Colonic mucosa (tissue), 4 donors: ENCODE data around the gene MTM1. TPM values are rescaled to one million over a fixed set of nuclear protein-coding genes. Genes with fewer than 3 reads are reported as not detected.

ENCODE experiments used
- DNase-seq: peaks from one replicate; pipeline ENCODE4 v3.0.0-alpha.2; 2020
- H3K27ac ChIP-seq: fragments of 200-600 bp; one replicate; pipeline ENCODE4 v1.8.0; 2021
- H3K27me3 ChIP-seq: fragments of 200-600 bp; one replicate; pipeline ENCODE4 v1.8.0; 2021
- H3K36me3 ChIP-seq: fragments of 200-600 bp; one replicate; pipeline ENCODE4 v1.8.0; 2021
- H3K4me1 ChIP-seq: fragments of 200-600 bp; one replicate; pipeline ENCODE4 v1.8.0; 2021; ENCODE audit warnings: mild to moderate bottlenecking
- H3K4me3 ChIP-seq: fragments of 200-600 bp; one replicate; pipeline ENCODE4 v1.8.0; 2021
- H3K9ac ChIP-seq, 2 donors: one replicate each; pipeline ENCODE4 v1.7.0; 2013; ENCODE audit warnings: control low read depth in 2 of 2, low read depth in 2 of 2, low read length in 2 of 2
- H3K9me3 ChIP-seq: fragments of 200-600 bp; one replicate; pipeline ENCODE4 v1.8.0; 2021
- intact Hi-C: fragments of 100-400 bp; cut with DNase I; formaldehyde crosslinking; loops from one replicate; pipeline ENCODE4 v1.14.1; 2022
- total RNA-seq, 2 donors: library from RNA; stranded (reverse); fragmentation: NEBNext Ultra II Directional in 1 of 2; extraction: Animal tissue kit (Norgen Biotek cat#: 25700) in 1 of 2; gene quantifications; one replicate each; pipeline ENCODE4 v1.2.1, GENCODE V29; 2021
- TF ChIP-seq, protein P1 (sequence below): fragments of 200-600 bp; IDR thresholded peaks from one replicate; pipeline ENCODE4 v1.8.0; 2022; ENCODE audit warnings: antibody characterized with exemption, mild to moderate bottlenecking
- donor health status: healthy.
- donor health status: DM: no; HTN: no; CAD: no.
- donor health status: DM: no; HTN: no; CAD: no.

The MTM1 gene
- total RNA-seq, 2 donors from 2014 or later = 36.8 to 61.3 TPM

DNA sequence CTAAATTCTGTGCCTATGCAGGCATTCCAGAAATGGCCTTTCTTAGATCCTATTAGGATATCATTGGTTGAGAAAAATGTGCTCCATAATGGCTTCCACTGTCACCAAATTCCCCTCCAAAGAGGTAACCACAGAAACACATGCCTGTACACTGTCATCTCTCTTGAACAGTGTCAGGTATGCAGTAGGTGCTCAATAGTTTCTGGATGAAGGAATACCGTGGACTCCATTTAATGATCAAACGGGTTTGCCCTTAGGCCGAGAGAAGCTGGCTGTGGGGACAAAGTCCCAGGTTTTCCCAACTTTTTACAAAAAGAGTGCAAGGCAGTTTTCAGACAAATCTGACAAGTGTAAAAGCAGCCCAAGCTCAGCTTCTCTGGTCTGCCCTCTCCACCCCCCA lies 16.5 kb upstream of the MTM1 start:
- Histone ChIP-seq H3K36me3 (no peaks in the 10 kb centered on the region), H3K9ac (no peak overlapping the region), H3K27me3 (no peaks in the 10 kb centered on the region), H3K9me3 (no peaks in the 10 kb centered on the region), H3K4me1 (peaks cover 4% of the 10 kb centered on the region), H3K4me3 (no peak overlapping the region), H3K27ac (no peak overlapping the region)
- intact Hi-C loops = no loop called here
- DNase-seq = no peak
- TF ChIP-seq, protein P1, sequence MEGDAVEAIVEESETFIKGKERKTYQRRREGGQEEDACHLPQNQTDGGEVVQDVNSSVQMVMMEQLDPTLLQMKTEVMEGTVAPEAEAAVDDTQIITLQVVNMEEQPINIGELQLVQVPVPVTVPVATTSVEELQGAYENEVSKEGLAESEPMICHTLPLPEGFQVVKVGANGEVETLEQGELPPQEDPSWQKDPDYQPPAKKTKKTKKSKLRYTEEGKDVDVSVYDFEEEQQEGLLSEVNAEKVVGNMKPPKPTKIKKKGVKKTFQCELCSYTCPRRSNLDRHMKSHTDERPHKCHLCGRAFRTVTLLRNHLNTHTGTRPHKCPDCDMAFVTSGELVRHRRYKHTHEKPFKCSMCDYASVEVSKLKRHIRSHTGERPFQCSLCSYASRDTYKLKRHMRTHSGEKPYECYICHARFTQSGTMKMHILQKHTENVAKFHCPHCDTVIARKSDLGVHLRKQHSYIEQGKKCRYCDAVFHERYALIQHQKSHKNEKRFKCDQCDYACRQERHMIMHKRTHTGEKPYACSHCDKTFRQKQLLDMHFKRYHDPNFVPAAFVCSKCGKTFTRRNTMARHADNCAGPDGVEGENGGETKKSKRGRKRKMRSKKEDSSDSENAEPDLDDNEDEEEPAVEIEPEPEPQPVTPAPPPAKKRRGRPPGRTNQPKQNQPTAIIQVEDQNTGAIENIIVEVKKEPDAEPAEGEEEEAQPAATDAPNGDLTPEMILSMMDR = no peak

DNA sequence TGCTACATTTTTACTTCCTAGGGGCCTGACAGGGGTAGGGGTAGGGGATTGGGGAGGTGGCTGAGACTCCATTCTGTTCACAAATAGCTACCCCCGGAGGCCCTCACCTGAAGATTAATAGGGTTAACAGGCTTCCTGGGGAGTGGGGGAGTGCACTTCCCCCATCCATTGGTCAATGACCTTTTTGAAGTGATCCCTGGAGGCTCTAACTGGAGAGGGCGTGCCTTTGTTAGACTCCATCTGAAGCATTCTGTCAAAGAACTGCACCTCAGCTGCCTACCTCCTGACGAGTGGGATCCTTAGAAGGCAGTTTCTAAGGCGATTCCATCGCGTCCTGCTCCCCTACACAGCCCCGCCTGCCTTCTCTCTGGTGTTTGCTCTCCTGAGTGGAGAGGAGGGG lies 10.0 kb upstream of the MTM1 start:
- no peak for DNase-seq
- TF ChIP-seq, protein P1 = no peak
- no peaks in the 10 kb centered on the region for H3K9me3 ChIP-seq
- no peak overlapping the region for H3K9ac ChIP-seq
- no peaks in the 10 kb centered on the region for H3K27me3 ChIP-seq
- H3K36me3 ChIP-seq = no peaks in the 10 kb centered on the region
- intact Hi-C loops = no loop called here
- H3K4me3 ChIP-seq = no peak overlapping the region
- no peak overlapping the region for H3K27ac ChIP-seq
- no peaks in the 10 kb centered on the region for H3K4me1 ChIP-seq

DNA sequence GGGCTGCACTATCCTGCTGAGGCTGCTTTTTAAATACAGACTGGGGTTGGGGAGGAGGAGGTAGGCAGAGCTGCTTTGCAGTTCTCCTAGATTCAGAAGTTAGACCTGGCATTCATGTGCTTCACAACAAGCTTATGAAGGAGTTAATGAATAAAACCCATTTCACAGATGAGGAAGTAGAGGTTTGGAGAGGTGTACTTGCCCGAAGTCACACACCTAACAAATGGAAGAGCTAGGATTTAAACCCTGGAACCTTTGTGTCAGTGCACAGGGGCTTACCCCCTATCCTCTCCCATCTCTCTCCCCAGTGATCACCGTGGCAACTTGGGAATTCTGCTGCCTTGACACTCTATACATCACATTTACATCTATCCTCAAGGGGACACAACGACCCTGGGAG lies 3.6 kb upstream of the MTM1 start:
- Histone ChIP-seq H3K27me3 (no peaks in the 10 kb centered on the region), H3K4me1 (no peaks in the 10 kb centered on the region), H3K27ac (no peak overlapping the region), H3K9ac (no peak overlapping the region), H3K36me3 (no peaks in the 10 kb centered on the region), H3K9me3 (no peaks in the 10 kb centered on the region), H3K4me3 (no peak overlapping the region)
- TF ChIP-seq, protein P1 = no peak
- DNase-seq = no peak
- intact Hi-C loops = no loop called here

DNA sequence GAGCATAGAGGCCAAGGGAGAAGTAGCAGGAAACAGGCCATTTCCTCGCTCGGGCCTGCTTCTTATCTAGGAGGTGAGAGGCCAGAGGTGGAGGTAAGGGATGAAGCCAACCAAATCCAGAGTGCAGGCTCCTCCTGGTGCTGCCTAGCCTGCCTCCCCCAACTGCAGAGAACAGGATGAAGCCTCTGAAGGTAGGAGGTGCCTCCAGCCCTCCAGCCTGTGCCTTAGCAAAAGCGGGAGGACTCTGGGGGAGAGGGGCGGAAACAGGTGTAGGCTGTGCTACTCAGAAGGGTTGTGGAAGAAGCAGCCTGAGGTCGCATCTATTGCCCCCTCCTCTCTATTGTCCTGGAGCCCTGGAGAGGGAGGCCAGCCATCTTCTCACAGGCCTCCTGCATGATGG lies 2.9 kb upstream of the MTM1 start:
- no peak overlapping the region for H3K4me3 ChIP-seq
- H3K9ac ChIP-seq = no peak overlapping the region
- DNase-seq = no peak
- TF ChIP-seq, protein P1 = no peak
- intact Hi-C loops = no loop called here
- H3K4me1 ChIP-seq = no peaks in the 10 kb centered on the region
- H3K9me3 ChIP-seq = no peaks in the 10 kb centered on the region
- no peak overlapping the region for H3K27ac ChIP-seq
- no peaks in the 10 kb centered on the region for H3K27me3 ChIP-seq
- H3K36me3 ChIP-seq = no peaks in the 10 kb centered on the region

DNA sequence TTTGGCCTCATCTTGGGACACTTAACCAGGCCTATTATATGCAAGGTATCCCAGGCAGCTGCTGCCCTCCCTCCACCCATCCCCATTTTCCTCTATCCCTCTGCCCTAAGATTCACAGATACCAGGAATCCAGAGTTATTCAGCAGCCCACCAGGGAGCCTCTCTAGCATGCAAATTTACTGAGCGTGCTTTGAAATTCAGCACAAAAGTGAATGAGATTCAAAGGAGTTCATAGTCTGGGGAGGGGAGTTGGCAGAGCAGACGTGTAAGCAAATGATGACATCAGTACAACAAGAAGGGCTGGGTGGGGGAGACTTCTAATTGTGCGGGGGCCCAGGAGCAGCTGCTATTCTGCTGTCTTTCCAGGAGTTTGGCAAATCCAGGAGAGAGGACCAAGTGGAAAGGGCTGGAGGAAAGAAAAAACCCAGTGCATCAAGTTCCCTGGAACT lies 1.7 kb upstream of the MTM1 start:
- no peaks in the 10 kb centered on the region for H3K36me3 ChIP-seq
- TF ChIP-seq, protein P1 = no peak
- no peak overlapping the region for H3K27ac ChIP-seq
- H3K4me1 ChIP-seq = no peaks in the 10 kb centered on the region
- no peak overlapping the region for H3K4me3 ChIP-seq
- H3K9ac ChIP-seq = no peak overlapping the region
- no peak for DNase-seq
- intact Hi-C loops = no loop called here
- no peaks in the 10 kb centered on the region for H3K9me3 ChIP-seq
- no peaks in the 10 kb centered on the region for H3K27me3 ChIP-seq
